ENCODE measurements around the gene PRR11. TPM values are rescaled to one million over a fixed set of nuclear protein-coding genes. Genes with fewer than 3 reads are reported as not detected.

Gene PRR11
- total RNA-seq, 2 donors from 2014 or later = 2.5 to 3.2 TPM

- H3K27me3 ChIP-seq (replicated peaks; ENCODE audit: insufficient read depth) = no peaks in the 10 kb centered on the region
- intact Hi-C loops (cut with DNase I) = loop anchor here (5.0 kb wide), 1 partner anchor 49 kb away; the partner anchor contains the start of genes PRR11 and SKA2
- no peaks in the 10 kb centered on the region for H3K36me3 ChIP-seq
- no peak for TF ChIP-seq POLR2A (IDR thresholded peaks at IDR 0.05)
- TF ChIP-seq, protein P1, sequence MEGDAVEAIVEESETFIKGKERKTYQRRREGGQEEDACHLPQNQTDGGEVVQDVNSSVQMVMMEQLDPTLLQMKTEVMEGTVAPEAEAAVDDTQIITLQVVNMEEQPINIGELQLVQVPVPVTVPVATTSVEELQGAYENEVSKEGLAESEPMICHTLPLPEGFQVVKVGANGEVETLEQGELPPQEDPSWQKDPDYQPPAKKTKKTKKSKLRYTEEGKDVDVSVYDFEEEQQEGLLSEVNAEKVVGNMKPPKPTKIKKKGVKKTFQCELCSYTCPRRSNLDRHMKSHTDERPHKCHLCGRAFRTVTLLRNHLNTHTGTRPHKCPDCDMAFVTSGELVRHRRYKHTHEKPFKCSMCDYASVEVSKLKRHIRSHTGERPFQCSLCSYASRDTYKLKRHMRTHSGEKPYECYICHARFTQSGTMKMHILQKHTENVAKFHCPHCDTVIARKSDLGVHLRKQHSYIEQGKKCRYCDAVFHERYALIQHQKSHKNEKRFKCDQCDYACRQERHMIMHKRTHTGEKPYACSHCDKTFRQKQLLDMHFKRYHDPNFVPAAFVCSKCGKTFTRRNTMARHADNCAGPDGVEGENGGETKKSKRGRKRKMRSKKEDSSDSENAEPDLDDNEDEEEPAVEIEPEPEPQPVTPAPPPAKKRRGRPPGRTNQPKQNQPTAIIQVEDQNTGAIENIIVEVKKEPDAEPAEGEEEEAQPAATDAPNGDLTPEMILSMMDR (IDR thresholded peaks at IDR 0.05) = no peak
- no peak for TF ChIP-seq POLR2AphosphoS5 (IDR thresholded peaks at IDR 0.05)
- no peak for DNase-seq (ENCODE audit: low spot score)
- H3K4me1 ChIP-seq (replicated peaks) = peaks cover 2% of the 10 kb centered on the region
- 87% methylated on average over 7 of the region's 7 CpGs for WGBS
- H3K27ac ChIP-seq = no peak overlapping the region
- no peak overlapping the region for H3K4me3 ChIP-seq
- no peaks in the 10 kb centered on the region for H3K9me3 ChIP-seq
Observed at GRCh38 chr17:59108400-59109102, 47.0 kb upstream of the PRR11 start.

- Histone ChIP-seq H3K36me3 (no peaks in the 10 kb centered on the region), H3K4me1 (replicated peaks) (peaks cover 2% of the 10 kb centered on the region), H3K27ac (no peak overlapping the region), H3K4me3 (no peak overlapping the region), H3K27me3 (replicated peaks; ENCODE audit: insufficient read depth) (no peaks in the 10 kb centered on the region), H3K9me3 (no peaks in the 10 kb centered on the region)
- DNase-seq (ENCODE audit: low spot score) = no peak
- TF ChIP-seq, protein P1 (IDR thresholded peaks at IDR 0.05) = no peak
- no peak for TF ChIP-seq POLR2A (IDR thresholded peaks at IDR 0.05)
- TF ChIP-seq POLR2AphosphoS5 (IDR thresholded peaks at IDR 0.05) = no peak
- intact Hi-C loops (cut with DNase I) = no loop called here
Observed at GRCh38 chr17:59110973-59111372, 44.6 kb upstream of the PRR11 start.

- Histone ChIP-seq H3K27ac (no peak overlapping the region), H3K36me3 (no peaks in the 10 kb centered on the region), H3K4me3 (no peak overlapping the region), H3K27me3 (replicated peaks; ENCODE audit: insufficient read depth) (no peaks in the 10 kb centered on the region), H3K9me3 (no peaks in the 10 kb centered on the region), H3K4me1 (replicated peaks) (peaks cover 2% of the 10 kb centered on the region)
- TF ChIP-seq, protein P1 (IDR thresholded peaks at IDR 0.05) = no peak
- no peak for TF ChIP-seq POLR2A (IDR thresholded peaks at IDR 0.05)
- TF ChIP-seq POLR2AphosphoS5 (IDR thresholded peaks at IDR 0.05) = no peak
- WGBS = 88% methylated on average over 3 of the region's 3 CpGs
- intact Hi-C loops (cut with DNase I) = no loop called here
- DNase-seq (ENCODE audit: low spot score) = no peak
Observed at GRCh38 chr17:59111539-59111938, 44.0 kb upstream of the PRR11 start.

- no peak for DNase-seq (ENCODE audit: low spot score)
- no peak overlapping the region for H3K4me3 ChIP-seq
- 92% methylated on average over 9 of the region's 9 CpGs for WGBS
- no peaks in the 10 kb centered on the region for H3K27me3 ChIP-seq (replicated peaks; ENCODE audit: insufficient read depth)
- H3K36me3 ChIP-seq = no peaks in the 10 kb centered on the region
- TF ChIP-seq POLR2A (IDR thresholded peaks at IDR 0.05) = no peak
- TF ChIP-seq, protein P1 (IDR thresholded peaks at IDR 0.05) = no peak
- no peak overlapping the region for H3K27ac ChIP-seq
- H3K9me3 ChIP-seq = no peaks in the 10 kb centered on the region
- H3K4me1 ChIP-seq (replicated peaks) = no peaks in the 10 kb centered on the region
- intact Hi-C loops (cut with DNase I) = no loop called here
Observed at GRCh38 chr17:59115474-59115873, 40.1 kb upstream of the PRR11 start.

- WGBS = 94% methylated on average over 9 of the region's 9 CpGs
- Histone ChIP-seq H3K36me3 (no peaks in the 10 kb centered on the region), H3K27ac (no peak overlapping the region), H3K4me1 (replicated peaks) (no peaks in the 10 kb centered on the region), H3K9me3 (no peaks in the 10 kb centered on the region), H3K4me3 (no peak overlapping the region), H3K27me3 (replicated peaks; ENCODE audit: insufficient read depth) (no peaks in the 10 kb centered on the region)
- TF ChIP-seq POLR2AphosphoS5 (IDR thresholded peaks at IDR 0.05) = no peak
- TF ChIP-seq, protein P1 (IDR thresholded peaks at IDR 0.05) = no peak
- no peak for TF ChIP-seq POLR2A (IDR thresholded peaks at IDR 0.05)
- no peak for DNase-seq (ENCODE audit: low spot score)
- intact Hi-C loops (cut with DNase I) = no loop called here
Observed at GRCh38 chr17:59121901-59122480, 33.6 kb upstream of the PRR11 start.

Data from prostate gland (tissue), 2 donors.